ENCODE data around the gene MYO15B. TPM values are rescaled to one million over a fixed set of nuclear protein-coding genes. Genes with fewer than 3 reads are reported as not detected.

The MYO15B gene
- total RNA-seq, 1 experiment from 2014 or later, result 26.5 TPM

DNA sequence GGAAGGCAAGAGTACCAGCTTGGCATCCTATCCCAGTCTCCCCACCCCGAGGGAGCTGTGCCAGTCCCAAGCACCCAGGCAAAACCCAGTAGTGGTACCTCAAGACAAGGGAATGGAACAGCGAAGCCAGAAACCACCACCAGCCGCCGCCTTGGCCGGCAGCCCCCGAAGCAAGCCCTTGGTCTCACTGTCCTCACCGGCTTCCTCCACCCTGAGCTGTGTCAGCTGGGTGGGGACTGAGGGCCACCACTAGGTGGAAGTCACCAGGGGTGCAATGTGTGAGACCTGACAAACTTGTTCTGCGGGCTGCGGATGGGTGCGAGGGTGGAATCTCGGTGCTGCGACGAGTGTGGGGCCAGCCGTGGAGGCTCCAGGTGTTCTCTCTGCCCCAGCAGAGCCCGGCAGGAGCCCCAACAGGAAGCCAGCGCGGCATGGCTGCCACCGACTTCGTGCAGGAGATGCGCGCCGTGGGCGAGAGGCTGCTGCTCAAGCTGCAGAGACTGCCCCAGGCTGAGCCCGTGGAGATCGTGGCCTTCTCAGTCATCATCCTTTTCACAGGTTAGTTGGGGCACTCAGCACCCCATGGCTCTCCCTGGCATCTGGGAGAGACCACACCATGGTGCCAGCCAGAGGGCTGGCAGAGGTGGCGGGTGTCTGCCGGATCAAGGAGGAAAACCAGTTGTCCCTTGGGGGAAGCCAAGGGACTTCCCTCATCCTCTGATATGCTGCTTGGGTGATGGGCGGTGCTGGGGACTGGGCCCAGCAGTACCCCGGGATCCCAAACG is 52.4 kb downstream of the MYO15B start:
- H3K4me3 ChIP-seq (ENCODE audit: low read depth in 2 of 2, low read length in 2 of 2), result no peak overlapping the region
- intact Hi-C loops (cut with micrococcal nuclease; ENCODE audit: unreplicated experiment), result no loop called here
- ATAC-seq (no peak), DNase-seq (ENCODE audit: low read depth, low spot score) (no peak)
- H3K27me3 ChIP-seq (ENCODE audit: control insufficient read depth, insufficient read depth, low read length), result no peaks in the 10 kb centered on the region
- no peaks in the 10 kb centered on the region for H3K9me3 ChIP-seq (ENCODE audit: control insufficient read depth, insufficient read depth, low read depth, low read length)
- in situ Hi-C loops (cut with HindIII; ENCODE audit: low pct_unique_long_range_greater_than_20kb, low sequenced_read_pairs), result no loop called here
- no TSS peak for BruUV-seq (replicated peaks)
- peaks cover 4% of the 10 kb centered on the region for H3K4me1 ChIP-seq (ENCODE audit: control insufficient read depth, insufficient read depth, low read length)
- no peak overlapping the region for H3K27ac ChIP-seq (ENCODE audit: low read length)
- ChIA-PET POLR2A (no interaction called here), CTCF (no interaction called here)
- TF ChIP-seq SIN3A (IDR thresholded peaks at IDR 0.05; ENCODE audit: borderline replicate concordance, insufficient read depth, low read depth, low read length) (no peak), POLR2AphosphoS5 (IDR thresholded peaks at IDR 0.05; ENCODE audit: low read depth, low read length) (no peak), TCF7L2 (IDR thresholded peaks at IDR 0.05; ENCODE audit: low read depth, low read length) (no peak)
- TF ChIP-seq, protein P1, sequence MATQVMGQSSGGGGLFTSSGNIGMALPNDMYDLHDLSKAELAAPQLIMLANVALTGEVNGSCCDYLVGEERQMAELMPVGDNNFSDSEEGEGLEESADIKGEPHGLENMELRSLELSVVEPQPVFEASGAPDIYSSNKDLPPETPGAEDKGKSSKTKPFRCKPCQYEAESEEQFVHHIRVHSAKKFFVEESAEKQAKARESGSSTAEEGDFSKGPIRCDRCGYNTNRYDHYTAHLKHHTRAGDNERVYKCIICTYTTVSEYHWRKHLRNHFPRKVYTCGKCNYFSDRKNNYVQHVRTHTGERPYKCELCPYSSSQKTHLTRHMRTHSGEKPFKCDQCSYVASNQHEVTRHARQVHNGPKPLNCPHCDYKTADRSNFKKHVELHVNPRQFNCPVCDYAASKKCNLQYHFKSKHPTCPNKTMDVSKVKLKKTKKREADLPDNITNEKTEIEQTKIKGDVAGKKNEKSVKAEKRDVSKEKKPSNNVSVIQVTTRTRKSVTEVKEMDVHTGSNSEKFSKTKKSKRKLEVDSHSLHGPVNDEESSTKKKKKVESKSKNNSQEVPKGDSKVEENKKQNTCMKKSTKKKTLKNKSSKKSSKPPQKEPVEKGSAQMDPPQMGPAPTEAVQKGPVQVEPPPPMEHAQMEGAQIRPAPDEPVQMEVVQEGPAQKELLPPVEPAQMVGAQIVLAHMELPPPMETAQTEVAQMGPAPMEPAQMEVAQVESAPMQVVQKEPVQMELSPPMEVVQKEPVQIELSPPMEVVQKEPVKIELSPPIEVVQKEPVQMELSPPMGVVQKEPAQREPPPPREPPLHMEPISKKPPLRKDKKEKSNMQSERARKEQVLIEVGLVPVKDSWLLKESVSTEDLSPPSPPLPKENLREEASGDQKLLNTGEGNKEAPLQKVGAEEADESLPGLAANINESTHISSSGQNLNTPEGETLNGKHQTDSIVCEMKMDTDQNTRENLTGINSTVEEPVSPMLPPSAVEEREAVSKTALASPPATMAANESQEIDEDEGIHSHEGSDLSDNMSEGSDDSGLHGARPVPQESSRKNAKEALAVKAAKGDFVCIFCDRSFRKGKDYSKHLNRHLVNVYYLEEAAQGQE (IDR thresholded peaks at IDR 0.05; ENCODE audit: insufficient read depth in 1 of 2, low read depth in 2 of 2, low read length in 1 of 2), result no peak
- TF ChIP-seq, protein P2, sequence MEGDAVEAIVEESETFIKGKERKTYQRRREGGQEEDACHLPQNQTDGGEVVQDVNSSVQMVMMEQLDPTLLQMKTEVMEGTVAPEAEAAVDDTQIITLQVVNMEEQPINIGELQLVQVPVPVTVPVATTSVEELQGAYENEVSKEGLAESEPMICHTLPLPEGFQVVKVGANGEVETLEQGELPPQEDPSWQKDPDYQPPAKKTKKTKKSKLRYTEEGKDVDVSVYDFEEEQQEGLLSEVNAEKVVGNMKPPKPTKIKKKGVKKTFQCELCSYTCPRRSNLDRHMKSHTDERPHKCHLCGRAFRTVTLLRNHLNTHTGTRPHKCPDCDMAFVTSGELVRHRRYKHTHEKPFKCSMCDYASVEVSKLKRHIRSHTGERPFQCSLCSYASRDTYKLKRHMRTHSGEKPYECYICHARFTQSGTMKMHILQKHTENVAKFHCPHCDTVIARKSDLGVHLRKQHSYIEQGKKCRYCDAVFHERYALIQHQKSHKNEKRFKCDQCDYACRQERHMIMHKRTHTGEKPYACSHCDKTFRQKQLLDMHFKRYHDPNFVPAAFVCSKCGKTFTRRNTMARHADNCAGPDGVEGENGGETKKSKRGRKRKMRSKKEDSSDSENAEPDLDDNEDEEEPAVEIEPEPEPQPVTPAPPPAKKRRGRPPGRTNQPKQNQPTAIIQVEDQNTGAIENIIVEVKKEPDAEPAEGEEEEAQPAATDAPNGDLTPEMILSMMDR (IDR thresholded peaks at IDR 0.05), result no peak
- H3K36me3 ChIP-seq (ENCODE audit: control insufficient read depth, insufficient read depth, low read length), result no peaks in the 10 kb centered on the region

DNA sequence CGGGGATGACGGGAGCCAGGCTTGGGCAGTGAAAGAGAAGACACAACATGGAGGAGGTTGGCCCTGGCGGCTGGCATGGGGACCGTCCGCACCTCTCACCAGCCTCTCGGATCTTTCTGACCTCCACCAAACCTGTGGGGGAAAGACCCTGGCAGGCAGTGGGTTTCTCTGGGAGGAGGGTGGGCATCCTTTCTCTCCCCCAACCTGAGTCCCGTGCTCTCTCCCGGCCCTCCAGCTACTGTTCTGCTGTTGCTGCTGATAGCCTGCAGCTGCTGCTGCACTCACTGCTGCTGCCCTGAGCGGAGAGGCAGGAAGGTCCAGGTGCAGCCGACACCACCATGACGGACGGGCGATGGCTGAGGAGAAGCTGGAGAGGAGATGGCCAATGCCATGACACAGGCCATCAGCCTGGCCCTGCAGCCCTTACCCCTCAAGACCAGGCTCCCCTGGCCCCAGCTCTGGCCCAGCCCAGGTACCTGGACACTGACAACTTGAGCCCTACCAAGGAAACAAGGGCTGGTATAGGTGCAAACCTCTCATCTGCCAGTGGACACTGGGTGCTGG is 53.0 kb downstream of the MYO15B start:
- Histone ChIP-seq H3K9me3 (ENCODE audit: control insufficient read depth, insufficient read depth, low read depth, low read length) (no peaks in the 10 kb centered on the region), H3K36me3 (ENCODE audit: control insufficient read depth, insufficient read depth, low read length) (no peaks in the 10 kb centered on the region), H3K27me3 (ENCODE audit: control insufficient read depth, insufficient read depth, low read length) (no peaks in the 10 kb centered on the region), H3K4me3 (ENCODE audit: low read depth in 2 of 2, low read length in 2 of 2) (no peak overlapping the region), H3K27ac (ENCODE audit: low read length) (no peak overlapping the region), H3K4me1 (ENCODE audit: control insufficient read depth, insufficient read depth, low read length) (peaks cover 4% of the 10 kb centered on the region)
- ChIA-PET POLR2A (no interaction called here), CTCF (no interaction called here)
- DNase-seq (ENCODE audit: low read depth, low spot score), result no peak
- in situ Hi-C loops (cut with HindIII; ENCODE audit: low pct_unique_long_range_greater_than_20kb, low sequenced_read_pairs) (no loop called here), intact Hi-C loops (cut with micrococcal nuclease; ENCODE audit: unreplicated experiment) (no loop called here)
- BruUV-seq (replicated peaks), result no TSS peak
- TF ChIP-seq, protein P2 (IDR thresholded peaks at IDR 0.05), result no peak
- TF ChIP-seq POLR2AphosphoS5 (IDR thresholded peaks at IDR 0.05; ENCODE audit: low read depth, low read length) (no peak), SIN3A (IDR thresholded peaks at IDR 0.05; ENCODE audit: borderline replicate concordance, insufficient read depth, low read depth, low read length) (no peak), TCF7L2 (IDR thresholded peaks at IDR 0.05; ENCODE audit: low read depth, low read length) (no peak)
- TF ChIP-seq, protein P1 (IDR thresholded peaks at IDR 0.05; ENCODE audit: insufficient read depth in 1 of 2, low read depth in 2 of 2, low read length in 1 of 2), result no peak
- no peak for ATAC-seq

All from Panc1 (cell line).